Mammary epithelial cell (primary cell): ENCODE results near the gene GNG8.

Experiments
- CTCF ChIP-seq, 2 donors: IDR thresholded peaks in 1 of 2; conservative IDR thresholded peaks in 1 of 2; 2 replicates each; pipeline ENCODE4 v1.5.1; 2011 to 2012; ENCODE audit warnings: inconsistent platforms in 2 of 2, low read length in 2 of 2, mild to moderate bottlenecking in 2 of 2, control low read depth in 1 of 2, low read depth in 1 of 2; ENCODE audit not compliant: insufficient read depth in 1 of 2; ENCODE audit errors: extremely low read depth in 1 of 2
- EZH2 ChIP-seq: IDR thresholded peaks from 2 replicates; pipeline ENCODE4 v1.6.1; 2012; ENCODE audit warnings: low read length, inconsistent platforms, borderline replicate concordance

GRCh38 chr19:46616631-46617322, 19.2 kb downstream of the GNG8 start:
- TF ChIP-seq CTCF (conservative IDR thresholded peaks at IDR 0.05 in 1 of 2, IDR thresholded peaks at IDR 0.05 in 1 of 2; ENCODE audit: extremely low read depth in 1 of 2, insufficient read depth in 1 of 2, low read depth in 1 of 2, low read length in 2 of 2) (peak; percentile 44 to 85), EZH2 (no peak)
